GM12892 (cell line): ENCODE data around the gene ANKLE1.

Experiments
- DNase-seq: peaks from one replicate; pipeline ENCODE4 v3.0.0; 2011; ENCODE audit not compliant: insufficient read length
- FAIRE-seq: peaks from 2 replicates; lab custom pipeline; 2011; peaks lifted over from hg19 to GRCh38; lab: Jason Lieb, UNC
- POLR2A ChIP-seq: IDR thresholded peaks from 2 replicates; pipeline ENCODE4 v1.6.1; 2011; ENCODE audit warnings: low read depth, low read length, control low read depth
- POLR2AphosphoS5 ChIP-seq: IDR thresholded peaks from 2 replicates; pipeline ENCODE4 v1.6.1; 2011; ENCODE audit warnings: low read depth, low read length, control low read depth
- TAF1 ChIP-seq: IDR thresholded peaks from 2 replicates; pipeline ENCODE4 v1.6.1; 2011; ENCODE audit warnings: low read depth, mild to moderate bottlenecking, control low read depth, low read length, borderline replicate concordance

ANKLE1 gene

GRCh38 chr19:17254636-17255035 lies 27.1 kb upstream of the ANKLE1 start:
- no peak for DNase-seq
- TF ChIP-seq TAF1 (no peak), POLR2A (no peak), POLR2AphosphoS5 (no peak)
- no peak for FAIRE-seq

GRCh38 chr19:17255150-17255621 lies 26.5 kb upstream of the ANKLE1 start:
- DNase-seq = no peak
- FAIRE-seq = no peak
- TF ChIP-seq POLR2A (no peak), POLR2AphosphoS5 (no peak), TAF1 (no peak)

GRCh38 chr19:17256130-17256529 lies 25.6 kb upstream of the ANKLE1 start:
- FAIRE-seq = no peak
- TF ChIP-seq TAF1 (no peak), POLR2A (no peak), POLR2AphosphoS5 (no peak)
- DNase-seq = no peak

- DNase-seq = no peak
- TF ChIP-seq POLR2A (no peak), TAF1 (no peak), POLR2AphosphoS5 (no peak)
- no peak for FAIRE-seq
Observed at GRCh38 chr19:17259118-17259780, 22.5 kb upstream of the ANKLE1 start.

- TF ChIP-seq TAF1 (no peak), POLR2A (no peak)
- DNase-seq = no peak
- no peak for FAIRE-seq
Observed at GRCh38 chr19:17259934-17260333, 21.8 kb upstream of the ANKLE1 start.

GRCh38 chr19:17260842-17261325 lies 20.8 kb upstream of the ANKLE1 start:
- DNase-seq (peak; percentile 95), FAIRE-seq (peak; percentile 97)
- TF ChIP-seq POLR2A = no peak
- no peak for TF ChIP-seq TAF1
- no peak for TF ChIP-seq POLR2AphosphoS5

- no peak for TF ChIP-seq TAF1
- TF ChIP-seq POLR2AphosphoS5 = no peak
- TF ChIP-seq POLR2A = no peak
- FAIRE-seq = no peak
- no peak for DNase-seq
Observed at GRCh38 chr19:17262557-17262956, 19.1 kb upstream of the ANKLE1 start.

DNA sequence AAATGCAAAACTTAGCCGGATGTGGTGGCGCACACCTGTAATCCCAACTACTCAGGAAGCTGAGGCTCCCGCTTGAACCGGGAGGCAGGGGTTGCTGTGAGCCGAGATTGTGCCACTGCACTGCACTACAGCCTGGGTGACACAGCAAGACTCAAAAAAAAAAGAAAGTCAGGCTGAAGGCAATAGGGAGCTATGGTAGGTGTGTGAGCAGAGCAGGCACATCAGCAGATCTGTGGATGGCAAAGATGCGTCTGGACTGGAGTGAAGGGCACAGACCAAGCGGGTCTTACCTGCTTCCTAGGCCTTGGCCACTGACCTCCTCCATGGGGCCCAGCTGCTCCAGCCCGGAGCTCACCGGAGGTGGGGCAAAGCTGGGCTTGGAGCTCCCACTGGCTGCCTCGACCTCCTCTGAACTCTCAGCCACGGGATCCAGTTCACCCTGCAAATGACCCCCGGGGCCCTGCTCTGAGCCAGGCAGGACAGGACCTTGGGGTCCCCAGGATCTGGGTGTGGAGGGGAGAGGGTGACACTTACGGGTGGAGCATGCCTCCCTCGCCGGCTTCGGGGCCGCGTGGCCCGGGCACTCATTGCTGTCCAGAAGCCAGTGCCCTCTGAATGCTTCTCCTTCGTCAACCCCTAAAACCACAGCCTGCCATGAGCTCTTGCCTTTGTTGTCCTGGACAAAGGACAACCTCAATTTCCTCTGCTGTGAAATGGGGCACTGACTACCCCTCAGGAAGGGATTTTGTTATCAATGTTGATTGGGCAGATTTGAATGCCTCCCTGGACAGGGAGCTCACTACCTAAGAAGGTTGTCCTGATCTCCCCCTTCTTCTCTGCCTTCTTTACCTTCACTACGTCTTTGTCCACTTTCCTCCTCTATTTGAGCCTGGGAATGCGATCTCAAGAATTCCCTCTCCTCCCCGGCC lies 17.7 kb upstream of the ANKLE1 start:
- DNase-seq (no peak), FAIRE-seq (no peak)
- TF ChIP-seq POLR2A (no peak), POLR2AphosphoS5 (no peak), TAF1 (no peak)

GRCh38 chr19:17264641-17264979 lies 17.1 kb upstream of the ANKLE1 start, which contains the start of gene USHBP1:
Gene USHBP1, minus strand, starts transcription at chr19:17264745. Its CDS starts 446 bp downstream, at chr19:17264299.
- FAIRE-seq (no peak), DNase-seq (no peak)
- TF ChIP-seq POLR2A = no peak
- no peak for TF ChIP-seq POLR2AphosphoS5
- no peak for TF ChIP-seq TAF1

GRCh38 chr19:17266026-17266425 lies 15.7 kb upstream of the ANKLE1 start:
- TF ChIP-seq POLR2AphosphoS5 (no peak), TAF1 (no peak), POLR2A (no peak)
- DNase-seq (no peak), FAIRE-seq (no peak)

DNA sequence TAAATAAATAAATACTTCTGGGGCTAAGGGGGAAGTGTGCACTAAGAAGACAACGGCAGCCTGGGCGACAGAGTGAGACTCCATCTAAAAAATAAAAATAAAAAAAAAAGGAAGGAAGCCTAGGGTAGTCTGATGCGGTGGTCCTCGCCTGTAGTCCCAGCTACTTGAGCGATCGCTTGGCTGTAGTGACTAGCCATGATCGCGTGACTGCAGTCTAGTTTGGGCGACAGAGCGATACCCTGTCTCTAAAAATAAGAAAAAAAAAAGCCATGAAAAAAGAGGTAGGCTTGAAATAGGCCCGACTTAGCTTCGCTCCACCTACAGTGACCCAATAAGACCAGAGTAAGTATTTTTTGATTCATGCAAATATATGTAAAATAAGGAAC lies 15.1 kb upstream of the ANKLE1 start:
- DNase-seq (no peak), FAIRE-seq (no peak)
- 0 out of 2 replicates have a peak, but pooled peaks have one; percentile 36 for TF ChIP-seq POLR2AphosphoS5
- no peak for TF ChIP-seq TAF1
- no peak for TF ChIP-seq POLR2A
